ENCODE data around the gene HLA-DQB2.

HLA-DQB2 gene

DNA sequence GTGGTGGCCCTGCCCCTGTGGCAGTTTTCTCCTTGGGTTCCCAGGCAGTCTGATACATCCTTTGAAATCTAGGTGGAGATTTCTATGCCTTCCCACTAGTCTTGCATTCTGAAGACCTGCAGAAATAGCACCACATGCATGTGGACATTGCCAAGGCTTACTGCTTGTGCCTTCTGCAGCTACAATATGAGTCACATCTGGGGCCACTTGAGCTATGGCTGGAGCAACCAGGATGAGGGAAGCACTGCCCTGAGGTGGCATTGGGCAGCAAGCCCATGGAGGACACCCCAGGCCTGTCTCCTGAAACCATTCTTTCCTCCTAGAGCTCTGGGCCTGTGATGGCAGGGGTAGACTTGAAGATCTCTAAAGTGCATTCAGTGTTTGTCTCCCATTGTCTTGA lies 15.7 kb upstream of the HLA-DQB2 start:
- H3K4me3 ChIP-seq (ENCODE audit: low read depth, low read length): no peak overlapping the region
- no peak for TF ChIP-seq CTCF (IDR thresholded peaks at IDR 0.05; ENCODE audit: low read depth, low read length, missing control alignments)
- DNase-seq (ENCODE audit: low read depth): no peak
- in situ Hi-C loops (cut with HindIII; ENCODE audit: low sequenced_read_pairs): no loop called here

GRCh38 chr6:32775071-32775470 lies 11.7 kb upstream of the HLA-DQB2 start:
- TF ChIP-seq CTCF (IDR thresholded peaks at IDR 0.05; ENCODE audit: low read depth, low read length, missing control alignments): no peak
- DNase-seq (ENCODE audit: low read depth): no peak
- in situ Hi-C loops (cut with HindIII; ENCODE audit: low sequenced_read_pairs): no loop called here
- no peak overlapping the region for H3K4me3 ChIP-seq (ENCODE audit: low read depth, low read length)

DNA sequence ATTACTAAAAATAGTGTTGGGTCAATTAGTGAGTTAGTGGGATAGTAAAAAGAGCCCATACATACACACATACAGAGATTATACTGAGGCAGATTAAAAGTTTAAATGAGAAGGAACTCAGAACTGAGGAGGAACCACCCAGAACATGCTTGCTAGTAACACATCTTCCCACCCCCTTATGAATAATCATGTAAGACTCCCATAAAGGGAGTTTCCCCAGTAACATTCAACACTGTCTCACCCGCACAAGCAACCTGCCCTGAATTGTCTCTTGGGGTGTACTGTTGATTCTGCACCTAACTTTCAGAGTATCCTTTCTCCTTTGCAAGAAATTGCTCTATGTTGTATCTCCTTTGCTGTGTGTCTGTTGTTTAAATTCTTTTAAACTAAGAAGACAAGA lies 11.1 kb upstream of the HLA-DQB2 start:
- no peak for TF ChIP-seq CTCF (IDR thresholded peaks at IDR 0.05; ENCODE audit: low read depth, low read length, missing control alignments)
- no peak overlapping the region for H3K4me3 ChIP-seq (ENCODE audit: low read depth, low read length)
- DNase-seq (ENCODE audit: low read depth): no peak
- in situ Hi-C loops (cut with HindIII; ENCODE audit: low sequenced_read_pairs): no loop called here

- in situ Hi-C loops (cut with HindIII; ENCODE audit: low sequenced_read_pairs): no loop called here
- no peak overlapping the region for H3K4me3 ChIP-seq (ENCODE audit: low read depth, low read length)
- TF ChIP-seq CTCF (IDR thresholded peaks at IDR 0.05; ENCODE audit: low read depth, low read length, missing control alignments): no peak
- DNase-seq (ENCODE audit: low read depth): no peak
These were observed 9.3 kb upstream of the HLA-DQB2 start for GRCh38 chr6:32772656-32773055.

- DNase-seq (ENCODE audit: low read depth): no peak
- no peak overlapping the region for H3K4me3 ChIP-seq (ENCODE audit: low read depth, low read length)
- no peak for TF ChIP-seq CTCF (IDR thresholded peaks at IDR 0.05; ENCODE audit: low read depth, low read length, missing control alignments)
- in situ Hi-C loops (cut with HindIII; ENCODE audit: low sequenced_read_pairs): no loop called here
These were observed 716 bp upstream of the HLA-DQB2 start for GRCh38 chr6:32764048-32764447.

DNA sequence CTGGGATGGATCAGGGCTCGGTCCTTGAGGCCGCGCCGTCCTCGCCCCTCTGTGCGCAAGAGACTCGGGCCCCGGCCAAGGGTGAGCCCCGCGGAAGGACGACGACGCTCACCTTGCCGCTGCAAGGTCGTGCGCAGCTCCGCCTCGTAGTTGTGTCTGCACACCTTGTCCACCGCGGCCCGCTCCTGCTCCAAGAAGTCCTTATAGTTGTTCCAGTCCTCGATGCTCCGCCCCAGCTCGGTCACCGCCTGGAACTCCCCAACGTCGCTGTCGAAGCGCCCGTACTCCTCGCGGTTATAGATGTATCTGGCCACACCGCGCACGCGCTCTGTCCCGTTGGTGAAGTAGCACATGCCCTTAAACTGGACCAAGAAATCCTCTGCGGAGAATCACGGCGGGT lies 1.8 kb downstream of the HLA-DQB2 start:
- DNase-seq (ENCODE audit: low read depth): no peak
- H3K4me3 ChIP-seq (ENCODE audit: low read depth, low read length): no peak overlapping the region
- TF ChIP-seq CTCF (IDR thresholded peaks at IDR 0.05; ENCODE audit: low read depth, low read length, missing control alignments): no peak
- in situ Hi-C loops (cut with HindIII; ENCODE audit: low sequenced_read_pairs): no loop called here

GRCh38 chr6:32761072-32761471 lies 2.3 kb downstream of the HLA-DQB2 start:
- H3K4me3 ChIP-seq (ENCODE audit: low read depth, low read length): no peak overlapping the region
- DNase-seq (ENCODE audit: low read depth): no peak
- in situ Hi-C loops (cut with HindIII; ENCODE audit: low sequenced_read_pairs): no loop called here
- no peak for TF ChIP-seq CTCF (IDR thresholded peaks at IDR 0.05; ENCODE audit: low read depth, low read length, missing control alignments)
